Stimulated activated CD4-positive, alpha-beta T cell treated with anti-CD3 and anti-CD28 coated beads, Interleukin-15, amount 100 ng/mL, for 24 hours (primary cell): ENCODE measurements around the gene ITGB4.
"Not testable (repeated sequence)": the region's sequence is repeated elsewhere in the genome, so short reads cannot be mapped to it uniquely, and the experiment has no call there.

Experiments
- DNase-seq: peaks from one replicate; pipeline ENCODE4 v3.0.0-alpha.2; 2020

ITGB4 gene

DNA sequence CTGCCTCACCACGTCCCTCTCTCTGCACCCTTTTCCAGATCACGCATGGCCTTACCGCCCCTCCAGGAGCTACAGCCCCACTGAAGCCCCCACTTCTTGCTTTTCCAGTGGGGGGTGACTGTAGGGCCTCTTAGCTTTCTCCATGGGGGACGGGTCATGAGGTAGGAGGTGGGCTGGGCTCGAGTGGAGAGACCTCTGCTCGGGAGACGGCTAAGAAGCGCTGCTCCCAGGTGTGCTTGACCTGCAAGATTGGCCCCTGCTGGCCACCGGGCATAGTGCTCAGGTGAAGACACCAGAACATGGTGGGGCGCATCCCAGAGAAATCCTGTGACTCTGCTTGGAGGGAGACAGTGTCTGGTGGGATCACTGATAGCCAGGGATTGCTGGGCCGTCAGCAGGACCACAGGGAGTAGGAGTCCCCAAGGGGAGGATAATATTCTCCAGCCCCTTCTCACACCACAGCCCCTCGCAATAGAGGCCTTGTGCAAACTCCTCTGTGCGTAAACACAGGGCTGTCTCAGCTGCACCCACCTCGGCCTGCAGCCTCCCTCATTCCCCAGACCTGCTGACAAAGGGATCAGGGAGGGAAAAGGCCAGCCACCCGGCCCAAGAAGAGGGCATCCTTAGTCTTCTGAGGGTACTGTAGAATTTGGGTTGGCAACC, 52.7 kb downstream of the ITGB4 start:
- DNase-seq, result no peak

DNA sequence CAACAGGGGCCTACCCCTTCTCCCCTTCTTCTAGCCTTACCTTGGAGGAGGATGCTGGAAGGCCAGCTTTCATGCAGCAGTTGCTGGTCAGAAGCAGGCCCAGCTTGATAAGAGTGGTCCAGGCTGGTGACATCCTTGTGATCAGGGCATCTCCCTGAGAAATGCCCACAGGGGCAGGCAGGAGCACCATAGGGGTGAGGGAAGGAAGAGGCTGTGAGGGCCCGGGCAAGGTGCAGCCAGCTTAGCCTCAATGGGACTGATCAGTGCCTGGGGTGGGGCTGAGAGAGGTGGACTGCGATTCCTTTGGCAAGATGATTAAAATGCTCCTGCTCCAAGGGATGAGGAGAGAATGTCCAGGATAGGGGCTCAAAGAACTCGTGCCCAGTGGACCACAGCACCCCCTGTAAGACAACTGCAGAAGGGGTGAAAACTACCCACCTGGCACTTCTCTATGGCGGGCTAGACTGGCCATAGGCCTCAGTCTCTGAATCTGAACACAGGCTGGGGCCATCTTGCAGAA, 53.3 kb downstream of the ITGB4 start:
- DNase-seq, result no peak

DNA sequence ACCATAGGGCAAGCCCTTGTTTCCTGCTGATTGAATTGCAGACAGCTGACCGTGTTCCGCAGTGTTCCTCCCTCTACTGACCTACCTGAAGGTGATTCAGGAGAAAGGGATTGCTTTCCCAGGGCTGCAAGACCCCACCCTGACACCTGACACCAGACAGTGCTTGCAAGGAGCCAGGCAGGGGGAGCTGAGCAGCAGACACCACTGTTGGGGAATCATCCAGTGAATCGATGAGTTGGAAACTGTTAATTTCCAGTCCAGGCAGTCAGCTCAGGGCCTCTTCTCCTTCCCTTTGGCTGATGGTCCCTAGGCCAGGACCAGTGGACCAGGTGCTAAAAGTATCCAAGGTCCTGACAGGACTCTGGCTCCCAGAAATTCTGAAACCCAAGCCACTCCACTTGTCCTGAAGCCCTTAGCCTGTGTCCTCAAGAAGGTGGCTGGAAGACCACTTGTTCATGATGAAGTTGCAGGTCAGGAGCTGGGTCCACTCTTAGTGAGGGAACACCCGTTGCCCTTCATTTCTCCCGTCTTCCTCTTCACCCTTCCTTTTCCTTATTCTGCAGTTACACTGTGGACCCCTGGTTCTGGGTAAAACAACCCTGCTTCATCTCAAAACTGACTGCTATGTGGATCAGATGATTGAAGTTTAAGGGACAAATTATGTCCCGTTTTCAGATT, 53.9 kb downstream of the ITGB4 start:
- DNase-seq, result no peak

DNA sequence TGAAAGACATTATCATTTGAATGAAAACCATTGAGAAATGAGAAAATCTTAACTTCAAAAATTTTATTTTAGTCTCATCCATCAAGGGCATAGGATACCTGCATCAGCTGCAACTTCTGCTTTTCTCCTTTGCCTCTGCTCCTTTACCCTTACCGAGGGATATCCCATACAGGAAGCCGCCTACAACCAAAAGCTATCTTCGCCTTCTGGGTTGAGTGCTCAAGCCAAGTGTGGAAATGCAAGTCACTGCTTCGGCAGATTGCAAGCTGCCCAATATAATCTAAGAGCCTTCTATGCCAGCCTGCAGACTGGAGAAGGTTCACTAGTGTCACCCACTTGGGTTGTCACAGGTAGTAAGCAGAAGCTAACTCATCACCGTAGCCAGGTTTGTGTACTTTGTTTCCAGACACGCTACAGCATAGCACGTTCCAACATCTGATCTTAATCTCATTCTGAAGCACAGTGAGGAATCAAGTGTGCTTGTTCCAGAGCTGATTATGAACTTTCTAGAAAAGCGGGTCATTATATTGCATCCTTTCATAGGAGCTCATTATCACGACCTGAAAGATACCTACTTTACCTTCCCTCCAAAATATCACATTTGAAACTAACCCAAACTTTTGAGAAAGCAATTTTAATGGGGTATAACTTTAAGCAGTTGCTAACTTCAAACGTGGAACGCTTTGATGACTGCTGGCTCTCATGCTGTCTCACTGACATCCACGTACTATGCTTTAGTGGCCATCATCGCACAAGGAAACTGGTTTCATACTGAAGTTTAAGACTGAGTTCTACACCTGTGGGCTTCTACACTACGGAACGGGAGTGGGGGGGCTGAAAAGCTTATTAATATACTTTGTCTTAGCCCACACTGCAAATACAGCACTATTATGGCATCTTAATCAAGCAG, 55.4 kb downstream of the ITGB4 start:
- no peak for DNase-seq

DNA sequence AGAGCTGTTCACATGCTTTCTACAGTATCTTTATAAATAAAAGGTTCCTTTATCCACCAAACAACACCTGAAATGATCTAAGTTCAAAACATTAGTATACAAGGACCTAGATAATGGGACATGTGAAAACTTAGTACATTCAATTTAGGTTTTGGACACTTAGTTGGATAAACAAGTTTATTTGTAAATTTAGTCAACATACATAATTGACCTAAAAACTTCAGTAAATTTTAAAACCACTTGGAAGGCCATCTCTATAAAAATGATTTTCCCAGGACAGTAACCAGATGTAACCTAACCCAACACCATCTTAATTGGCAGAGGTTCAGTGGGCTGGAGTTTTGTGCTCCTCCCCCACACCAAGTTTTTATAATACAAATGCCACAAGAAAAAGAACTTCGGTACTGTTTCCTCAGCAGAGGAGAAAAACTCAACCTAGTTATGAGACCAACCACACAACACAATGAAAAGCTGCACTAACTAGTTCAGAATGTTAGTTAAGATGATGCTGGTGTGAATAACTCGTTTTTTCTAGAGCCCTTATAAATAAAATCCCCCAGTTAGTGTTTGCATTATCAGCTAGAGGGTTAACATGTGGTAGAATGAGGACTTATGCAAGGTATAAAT, 56.1 kb downstream of the ITGB4 start:
- no peak for DNase-seq

DNA sequence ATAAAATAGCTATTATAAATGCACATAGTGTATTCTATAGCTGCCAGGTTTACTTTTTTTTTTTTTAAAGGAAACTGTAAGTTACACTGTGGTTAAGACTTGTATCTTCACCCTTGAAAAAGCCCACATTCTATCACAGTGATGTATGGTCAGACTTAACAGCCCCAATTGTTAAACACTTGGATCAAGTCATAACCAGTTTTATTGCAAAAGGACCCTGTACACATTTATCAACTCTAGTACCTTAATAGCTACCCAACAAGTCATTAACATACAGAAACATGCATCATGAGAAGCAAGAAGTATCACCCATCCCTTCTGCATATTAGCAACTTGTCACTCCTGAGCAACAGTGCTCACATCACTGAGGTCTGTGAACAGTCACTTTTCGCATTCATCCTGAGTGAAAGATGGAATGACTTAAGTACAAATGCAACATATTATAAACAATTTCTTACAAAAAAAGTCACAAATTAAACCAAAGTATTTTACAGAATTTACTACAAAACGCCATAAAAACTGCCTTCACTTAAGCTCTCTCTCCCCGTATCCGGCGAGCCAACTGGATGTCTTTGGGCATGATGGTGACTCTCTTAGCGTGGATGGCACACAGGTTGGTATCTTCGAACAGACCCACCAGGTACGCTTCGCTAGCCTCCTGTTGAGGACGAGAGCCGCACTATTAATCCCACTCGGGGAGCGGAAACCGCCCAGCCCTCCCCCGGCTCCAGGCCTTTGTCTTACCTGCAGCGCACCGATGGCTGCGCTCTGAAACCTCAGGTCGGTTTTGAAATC, 57.0 kb downstream of the ITGB4 start:
- DNase-seq, result not testable (repeated sequence)

DNA sequence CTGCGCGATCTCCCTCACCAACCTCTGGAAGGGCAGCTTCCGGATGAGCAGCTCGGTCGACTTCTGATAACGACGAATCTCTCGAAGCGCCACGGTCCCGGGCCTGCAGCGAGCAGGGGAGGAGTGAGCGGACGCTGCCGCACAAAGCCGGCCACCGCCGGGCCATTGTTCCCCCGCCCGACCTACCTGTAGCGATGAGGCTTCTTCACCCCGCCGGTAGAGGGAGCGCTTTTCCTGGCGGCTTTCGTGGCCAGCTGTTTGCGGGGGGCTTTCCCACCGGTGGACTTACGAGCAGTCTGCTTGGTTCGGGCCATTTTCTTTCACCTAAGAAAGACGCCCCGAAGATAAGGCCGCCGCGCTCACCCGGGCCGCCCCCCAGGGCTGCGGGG, 57.6 kb downstream of the ITGB4 start:
- no peak for DNase-seq

DNA sequence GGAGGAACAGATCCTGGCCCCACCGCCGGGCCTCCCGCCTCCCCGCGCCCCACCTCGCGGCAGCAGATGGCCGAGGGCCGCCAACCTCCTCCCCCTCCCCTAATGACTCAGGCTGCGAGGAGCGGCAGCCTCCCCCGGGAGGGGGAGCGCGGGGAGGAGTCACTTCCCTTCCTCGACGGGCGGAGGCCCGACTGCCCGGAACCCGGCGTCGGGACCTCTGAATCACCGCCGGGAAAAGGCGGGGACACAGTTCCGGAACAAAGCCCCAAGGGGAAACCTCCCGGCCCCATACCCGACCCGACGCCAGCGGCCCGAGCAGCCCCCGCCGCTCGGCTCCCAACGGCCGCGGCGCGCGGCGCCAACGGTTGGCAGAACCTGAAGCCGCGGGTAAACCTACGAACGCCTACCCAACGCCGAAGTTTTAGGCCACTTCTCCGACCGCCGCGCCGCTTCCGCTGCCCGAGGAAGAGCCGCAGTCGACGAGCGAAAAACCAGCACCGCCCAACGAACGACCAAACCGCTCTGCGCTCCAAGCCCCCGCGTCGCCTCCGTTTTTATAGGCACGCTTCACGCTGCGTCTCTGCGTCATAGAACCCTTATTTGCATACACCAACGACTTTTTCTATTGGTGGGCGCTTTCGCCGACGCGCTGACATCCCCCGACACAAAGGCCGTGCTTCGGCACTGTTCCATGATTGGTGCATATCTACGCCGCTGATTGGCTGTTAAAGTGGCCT, 58.2 kb downstream of the ITGB4 start:
- DNase-seq, result peak; percentile 94

DNA sequence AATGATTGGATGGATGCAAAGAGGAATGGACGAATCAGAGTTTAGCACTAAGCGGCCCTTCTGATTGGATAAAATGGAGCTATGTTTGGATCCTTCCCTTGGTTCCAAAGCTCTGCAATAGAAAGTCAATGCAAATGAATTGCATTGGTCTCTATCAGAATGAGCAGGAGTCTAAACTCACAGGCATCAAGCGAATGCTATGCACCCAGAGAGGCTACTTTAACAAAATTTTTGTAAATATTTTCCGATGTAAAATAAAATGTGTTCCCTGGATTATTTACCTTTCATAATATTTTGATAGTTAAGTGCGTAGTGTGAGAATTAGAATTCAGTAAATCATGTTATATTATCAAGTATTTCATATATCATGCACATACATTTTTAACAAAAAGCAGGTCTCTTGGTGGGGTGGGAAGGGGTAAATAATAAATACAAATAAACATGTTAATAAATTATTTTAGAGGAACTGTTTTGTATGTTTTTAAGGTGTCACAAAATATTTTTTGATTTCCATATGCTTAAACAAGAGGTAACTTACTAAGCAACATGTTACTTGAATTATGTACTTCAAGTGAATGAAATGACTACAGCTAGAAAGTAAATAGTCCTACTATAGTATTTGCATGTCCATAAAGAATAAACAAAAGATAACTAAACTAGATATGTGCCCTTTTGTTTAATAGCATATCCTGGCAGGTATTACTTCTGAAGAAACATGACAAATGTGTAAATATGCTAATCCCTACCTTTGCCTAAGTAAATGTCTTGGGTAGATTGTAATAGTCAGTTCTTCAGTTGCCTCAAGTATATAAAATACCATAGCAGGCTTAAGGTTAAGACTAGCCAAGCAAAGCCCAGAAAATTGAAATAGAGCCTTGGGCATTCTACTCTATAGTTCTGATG, 59.0 kb downstream of the ITGB4 start:
- DNase-seq, result no peak

DNA sequence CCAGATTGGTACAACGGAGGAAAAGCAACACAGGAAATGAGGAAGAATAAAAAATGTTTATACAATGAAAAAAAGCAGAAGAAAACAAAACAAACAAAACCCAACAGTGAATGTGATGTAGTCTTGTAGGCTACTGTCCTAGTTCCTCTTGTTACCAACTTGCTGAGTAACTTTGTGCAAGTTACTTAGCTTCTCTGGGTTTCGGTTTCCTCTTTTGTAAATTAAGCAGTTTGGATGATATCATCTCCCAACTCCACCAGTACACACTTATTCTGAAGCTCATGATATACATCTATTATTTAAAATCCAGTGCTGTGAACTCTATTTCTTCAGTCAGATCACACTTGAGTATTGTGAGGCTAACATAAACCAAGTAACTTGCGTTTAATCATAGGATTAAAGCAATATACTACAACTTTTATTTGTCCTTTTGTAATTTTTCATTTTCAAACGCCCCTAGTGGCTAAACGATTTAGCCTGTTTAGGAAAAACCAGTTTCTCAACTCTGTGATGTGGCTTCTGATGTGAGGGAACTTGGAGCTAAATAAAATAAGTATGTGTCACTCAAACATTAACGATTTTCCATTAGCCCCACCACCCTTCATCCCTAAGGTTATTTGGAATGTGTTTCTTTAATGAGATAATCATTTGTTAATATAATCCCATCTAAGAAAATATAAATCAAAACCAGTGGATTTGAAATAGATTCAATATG, 62.0 kb downstream of the ITGB4 start:
- DNase-seq, result no peak

DNA sequence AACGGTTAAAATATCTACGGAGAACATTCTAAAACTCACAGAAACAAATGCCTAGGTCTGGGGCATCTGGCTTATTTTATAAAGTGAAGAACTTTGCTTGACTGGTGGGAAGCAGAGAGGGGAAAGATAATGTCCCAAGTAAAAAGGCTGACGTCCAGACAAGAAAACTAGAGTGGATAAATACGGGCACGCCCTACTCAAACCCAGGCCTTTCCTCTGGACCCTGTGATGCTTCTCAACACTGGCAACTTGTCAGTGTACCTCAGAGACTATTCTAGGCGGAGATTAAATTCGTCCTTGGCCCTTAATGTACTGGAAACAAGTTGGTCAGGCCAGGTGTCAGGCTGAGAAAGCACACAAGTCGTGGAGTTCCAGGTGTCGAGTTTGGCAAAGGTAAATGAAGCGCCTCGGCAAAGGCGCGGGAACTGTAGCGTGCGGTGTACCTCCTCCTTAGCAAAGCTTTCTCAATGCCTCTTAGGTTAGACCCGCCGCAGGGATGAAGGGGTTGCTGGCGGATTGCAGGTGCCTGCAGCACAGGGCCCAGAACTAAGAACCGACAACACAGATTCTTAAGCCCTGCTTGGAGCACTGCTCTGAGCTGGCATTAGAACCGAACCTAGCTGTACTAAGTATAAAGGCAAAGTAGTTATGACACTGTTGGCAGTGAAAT, 62.7 kb downstream of the ITGB4 start:
- DNase-seq, result no peak

DNA sequence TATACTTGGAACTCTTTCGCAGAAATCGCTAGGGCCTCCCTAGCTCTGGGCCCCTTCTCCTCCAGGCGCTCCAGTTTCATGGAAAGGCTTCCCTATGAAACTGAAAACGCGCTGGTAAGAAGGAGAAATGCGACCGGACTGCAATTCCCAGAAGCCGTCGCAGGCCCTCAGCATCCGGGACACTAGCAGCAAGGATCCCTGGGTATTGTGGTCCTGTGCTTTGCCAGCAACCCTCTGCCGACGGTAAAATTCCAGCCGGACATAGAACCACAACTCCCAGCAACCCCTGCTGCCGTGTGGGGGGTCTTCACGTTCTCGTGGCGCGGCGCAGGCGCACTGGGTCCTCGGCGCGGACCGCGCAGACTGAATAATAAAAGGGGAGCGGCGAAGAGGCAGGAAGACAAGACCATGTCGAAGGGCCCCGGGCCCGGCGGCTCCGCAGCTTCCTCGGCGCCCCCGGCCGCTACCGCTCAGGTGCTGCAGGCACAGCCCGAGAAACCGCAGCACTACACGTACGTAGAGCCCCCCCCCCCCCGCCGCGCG, 63.3 kb downstream of the ITGB4 start, which contains the start of gene UNK:
TSS of gene UNK (plus strand) at position 334 of the 543 bp plus-strand sequence. CDS start at position 409, 75 bp downstream.
- peak; percentile 95 for DNase-seq

DNA sequence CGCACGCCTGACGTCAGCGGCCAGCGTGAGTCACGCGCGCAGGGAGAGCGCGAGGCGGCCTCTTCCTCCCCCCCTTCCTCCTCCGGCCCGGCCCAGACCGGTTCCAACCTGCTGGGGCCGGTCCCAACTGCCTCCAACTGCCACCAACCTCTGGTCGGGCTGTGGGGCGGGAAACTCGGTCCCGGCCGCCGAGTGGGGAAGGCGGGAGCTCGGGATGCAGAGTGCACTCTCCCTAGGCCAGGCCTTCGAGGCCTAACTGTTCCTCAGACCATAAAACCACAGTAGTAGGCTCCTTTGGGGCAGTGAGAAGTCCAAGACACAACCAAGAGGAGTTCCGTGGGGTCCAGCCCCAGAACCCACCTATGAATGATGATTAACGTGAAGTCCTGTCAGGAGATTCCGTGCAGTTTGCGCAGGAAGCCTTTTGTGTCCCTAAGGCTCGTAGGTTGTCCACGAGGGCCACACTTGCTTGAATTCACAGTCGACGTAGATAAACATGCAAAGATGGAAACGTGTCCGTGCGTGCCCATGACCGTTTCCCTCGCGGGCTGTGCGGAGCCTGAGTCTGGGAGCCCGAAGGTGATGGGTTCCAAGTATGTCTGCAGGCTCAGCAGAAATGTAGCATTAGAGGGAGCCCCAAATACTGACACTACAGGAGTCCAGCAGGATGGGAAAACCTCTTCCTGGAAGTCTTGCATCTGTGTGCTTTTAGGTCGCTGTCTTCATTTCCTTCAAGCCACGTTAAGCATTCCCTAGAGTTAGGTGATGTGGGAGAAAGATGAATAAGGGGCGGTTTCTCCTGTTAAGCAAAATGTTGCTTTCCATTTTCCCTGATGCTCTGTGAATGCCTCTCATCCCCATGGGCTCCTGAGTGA, 64.0 kb downstream of the ITGB4 start:
- peak; percentile 90 for DNase-seq

DNA sequence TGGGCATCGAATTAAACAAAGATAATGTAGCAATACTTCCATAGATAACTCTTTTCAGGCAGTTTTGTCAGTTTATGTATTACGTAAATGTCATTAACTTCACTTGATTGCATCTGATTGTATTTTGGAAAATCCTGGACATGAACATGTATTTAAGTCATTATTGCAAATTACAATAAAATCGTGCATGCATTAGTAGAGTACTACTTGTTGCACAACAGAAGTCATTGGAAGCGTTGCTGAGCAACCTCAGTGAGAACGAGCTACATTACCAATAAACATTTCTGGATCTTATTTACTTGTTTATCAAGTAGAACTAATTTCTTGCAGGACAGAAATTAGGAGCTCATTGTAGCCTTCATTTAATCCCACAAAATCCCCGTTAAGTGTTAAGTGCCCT, 70.0 kb downstream of the ITGB4 start:
- no peak for DNase-seq

DNA sequence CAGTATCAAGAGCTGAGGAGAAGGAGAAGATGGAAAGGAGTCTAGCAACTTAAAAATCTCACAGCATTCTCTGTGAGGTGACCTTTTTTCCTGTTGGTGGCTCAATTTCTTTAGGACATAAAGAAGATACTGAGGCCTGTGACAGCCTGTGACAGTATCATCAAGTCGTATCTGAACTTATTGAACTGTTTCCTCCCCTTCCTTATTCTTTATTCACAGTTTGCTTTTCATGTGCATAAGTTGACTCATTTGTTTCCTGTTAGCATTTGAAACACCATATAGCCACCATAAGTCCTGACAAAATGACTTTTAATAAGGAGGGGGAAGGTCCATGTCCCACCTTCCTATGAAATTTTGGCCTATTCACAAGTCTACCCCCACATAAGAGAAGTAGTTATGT, 72.2 kb downstream of the ITGB4 start:
- DNase-seq, result no peak

DNA sequence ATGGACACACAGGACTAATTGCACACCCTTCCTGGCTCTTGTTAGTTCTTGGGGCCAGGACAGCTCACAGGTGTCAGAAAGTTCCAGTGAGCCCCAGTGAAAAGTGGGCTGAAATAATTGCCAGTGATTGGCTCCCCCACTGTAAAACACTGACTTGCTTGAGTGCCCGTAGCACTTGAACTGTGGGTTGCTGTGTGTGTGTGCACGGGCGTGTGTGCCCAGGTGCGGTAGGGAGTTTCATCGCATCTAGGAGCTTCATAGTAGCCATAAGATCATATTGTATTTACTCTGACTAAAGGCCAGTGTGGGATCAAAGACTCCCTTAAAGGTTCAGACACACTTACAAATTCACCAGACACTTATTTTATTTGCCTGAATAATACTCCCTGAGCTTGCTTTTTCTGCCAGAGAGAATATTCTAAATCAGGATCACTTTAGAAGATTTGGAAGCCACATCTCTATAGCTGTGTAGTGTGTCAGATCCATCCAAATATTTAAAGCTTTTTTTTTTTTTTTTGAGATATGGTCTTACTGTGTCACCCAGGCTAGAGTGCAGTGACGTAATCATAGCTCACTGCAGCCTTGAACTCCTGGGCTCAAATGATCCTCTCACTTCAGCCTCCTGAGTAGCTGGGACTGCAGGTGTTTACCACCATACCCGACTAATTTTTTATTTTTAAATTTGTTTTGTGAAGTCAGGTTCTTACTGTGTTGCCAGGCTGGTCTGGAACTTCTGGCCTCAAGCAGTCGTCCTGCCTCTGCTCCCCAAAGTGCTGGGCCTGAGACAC, 74.8 kb downstream of the ITGB4 start:
- DNase-seq, result no peak

DNA sequence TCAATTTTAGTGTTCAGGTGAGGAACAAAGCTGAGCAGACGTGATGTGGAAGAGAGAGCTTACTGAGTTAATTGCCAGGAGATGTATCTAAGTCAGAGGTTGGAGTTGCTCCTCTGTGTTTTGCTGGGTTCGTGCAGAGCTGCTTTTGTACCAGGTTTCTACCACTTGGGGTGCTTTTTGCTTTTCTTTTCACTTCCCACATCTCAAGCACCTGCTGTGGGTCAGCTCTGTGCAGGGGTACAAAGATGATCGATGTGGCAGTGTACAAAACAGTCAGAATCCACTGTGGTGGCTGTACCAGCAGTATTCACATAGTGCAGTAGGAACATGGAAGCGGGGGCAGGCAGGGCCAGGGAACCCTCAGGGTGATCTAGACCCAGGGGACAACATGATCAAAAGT, 78.1 kb downstream of the ITGB4 start:
- no peak for DNase-seq
